H1 (cell line): ENCODE measurements around the gene OLFM1. TPM values are rescaled to one million over a fixed set of nuclear protein-coding genes. Genes with fewer than 3 reads are reported as not detected.

ENCODE experiments used
- ATF2 ChIP-seq: IDR thresholded peaks from 2 replicates; pipeline ENCODE4 v1.6.1; 2012; ENCODE audit warnings: low read length, inconsistent platforms
- CREB1 ChIP-seq: IDR thresholded peaks from 2 replicates; pipeline ENCODE4 v1.6.1; 2012; ENCODE audit warnings: inconsistent platforms
- EP300 ChIP-seq, 2 experiments: IDR thresholded peaks; 1 replicate in 1 of 2; 2 replicates in 1 of 2; pipeline ENCODE4 v1.6.1; 2011 to 2012; ENCODE audit warnings: low read depth in 2 of 2, low read length in 2 of 2, mild to moderate bottlenecking in 2 of 2, borderline replicate concordance in 1 of 2, inconsistent platforms in 1 of 2, moderate library complexity in 1 of 2
- JUN ChIP-seq: IDR thresholded peaks from 2 replicates; pipeline ENCODE4 v1.6.1; 2011; ENCODE audit warnings: low read depth, mild to moderate bottlenecking, improper control_type of control experiment, low read length
- MAFK ChIP-seq: IDR thresholded peaks from 2 replicates; pipeline ENCODE4 v1.6.1; 2012; ENCODE audit warnings: low read depth, mild to moderate bottlenecking, improper control_type of control experiment, low read length
- NRF1 ChIP-seq: IDR thresholded peaks from 2 replicates; pipeline ENCODE4 v1.6.1; 2011; ENCODE audit warnings: mild to moderate bottlenecking, low read depth, low read length, improper control_type of control experiment
- SIN3A ChIP-seq, 2 experiments: IDR thresholded peaks in 1 of 2; conservative IDR thresholded peaks in 1 of 2; 2 replicates each; pipeline ENCODE4 v1.6.1; 2011 to 2012; ENCODE audit warnings: low read length in 2 of 2, improper control_type of control experiment in 1 of 2, low read depth in 1 of 2, mild to moderate bottlenecking in 1 of 2
- SIRT6 ChIP-seq: IDR thresholded peaks from one replicate; pipeline ENCODE4 v1.7.1; 2012; ENCODE audit warnings: low read length, inconsistent platforms
- polyA plus RNA-seq, 7 experiments: library from polyadenylated mRNA; depleted of rRNA in 3 of 7; stranded (reverse) in 5 of 7; unstranded in 2 of 7; fragments of >200 nt in 5 of 7; fragments of 200-250 nt in 2 of 7; gene quantifications; 1 replicate in 5 of 7; 2 replicates in 1 of 7; 4 replicates in 1 of 7; pipeline versions ENCODE4 v1.2.1 to v1.2.3, GENCODE V29; 2011 to 2013; ENCODE audit warnings: missing spikeins in 2 of 7, mixed read lengths in 2 of 7
- total RNA-seq: library from RNA; stranded (reverse); fragmentation: NEBNext Ultra II Directional; extraction: Animal tissue kit (Norgen Biotek cat#: 25700); gene quantifications from 2 replicates; pipeline ENCODE4 v1.2.1, GENCODE V29; 2021
- TF ChIP-seq, protein P1 (sequence below): IDR thresholded peaks from 2 replicates; pipeline ENCODE4 v1.6.1; 2012; ENCODE audit warnings: inconsistent platforms

Gene OLFM1
- total and polyA plus RNA-seq, 2 of the 8 experiments (the other 6 are each of a cell fraction or from before 2014, with no cell fraction given), result 53.0 to 53.4 TPM

DNA sequence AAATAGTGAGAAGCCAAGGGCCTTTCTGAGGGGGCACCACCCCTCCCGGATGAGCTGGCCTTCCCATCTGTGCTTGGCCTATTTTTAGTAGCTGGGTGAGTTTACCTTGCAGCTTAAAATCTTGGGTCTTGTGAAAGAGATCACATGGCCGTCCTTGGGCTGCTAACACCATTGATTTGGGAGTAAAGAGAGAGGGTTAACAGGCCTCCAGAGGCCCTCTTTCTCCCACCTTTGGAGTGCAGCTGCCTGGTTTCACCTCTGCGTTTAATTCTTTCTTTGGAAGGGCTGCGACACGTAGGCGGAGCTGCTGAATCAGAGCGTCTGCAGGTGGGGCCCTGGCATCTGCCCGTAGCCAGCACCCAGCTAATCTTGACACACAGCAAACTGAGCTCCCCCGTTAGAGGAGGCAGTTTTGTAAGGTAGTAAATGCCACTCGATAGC is 12.8 kb downstream of the OLFM1 start (continued):
- TF ChIP-seq SIN3A (conservative IDR thresholded peaks at IDR 0.05 in 1 of 2, IDR thresholded peaks at IDR 0.05 in 1 of 2; ENCODE audit: low read depth in 1 of 2, low read length in 2 of 2) (no peak), ATF2 (no peak), SIRT6 (no peak), JUN (no peak), EP300 (IDR thresholded peaks at IDR 0.05; ENCODE audit: borderline replicate concordance in 1 of 2, low read depth in 2 of 2, low read length in 2 of 2) (no peak), MAFK (no peak), CREB1 (no peak), NRF1 (no peak)
- TF ChIP-seq, protein P1, sequence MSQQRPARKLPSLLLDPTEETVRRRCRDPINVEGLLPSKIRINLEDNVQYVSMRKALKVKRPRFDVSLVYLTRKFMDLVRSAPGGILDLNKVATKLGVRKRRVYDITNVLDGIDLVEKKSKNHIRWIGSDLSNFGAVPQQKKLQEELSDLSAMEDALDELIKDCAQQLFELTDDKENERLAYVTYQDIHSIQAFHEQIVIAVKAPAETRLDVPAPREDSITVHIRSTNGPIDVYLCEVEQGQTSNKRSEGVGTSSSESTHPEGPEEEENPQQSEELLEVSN, result no peak
- TF ChIP-seq, all 59 proteins: peak for 0
